SK-N-SH (cell line): Measurements from ENCODE around the gene OR6K3. TPM values are rescaled to one million over a fixed set of nuclear protein-coding genes. Genes with fewer than 3 reads are reported as not detected.

ENCODE experiments used
- CTCF ChIA-PET: fragments of 300-600, 350-600 bp; formaldehyde crosslinking; extraction: SDS; loops from one replicate; lab custom pipeline; 2021; lab: Yijun Ruan, JAX
- POLR2A ChIA-PET: fragments of 350-600 bp; sonication (Branson Sonifier 250); formaldehyde crosslinking; extraction: SDS; loops from one replicate; lab custom pipeline; 2020; ENCODE audit warnings: antibody characterized with exemption, inconsistent platforms; lab: Yijun Ruan, JAX
- DNase-seq: peaks from one replicate; pipeline ENCODE4 v3.0.0; 2012
- H2AFZ ChIP-seq: fragments of 200-600 bp; sonication (generic); 2 replicates; pipeline ENCODE4 v1.8.1; 2016; ENCODE audit warnings: antibody characterized with exemption, mild to moderate bottlenecking, low read depth
- H3F3A ChIP-seq: fragments of 200-600 bp; sonication (generic); replicated peaks from 2 replicates; pipeline ENCODE3; 2016; ENCODE audit warnings: antibody characterized with exemption, mild to moderate bottlenecking; ENCODE audit not compliant: insufficient read depth
- H3K27ac ChIP-seq, 2 experiments: fragments of 200-500 bp in 1 of 2; fragments of 200-600 bp in 1 of 2; sonication (Bioruptor generic) in 1 of 2; sonication (generic), shearing (Covaris generic) in 1 of 2; 2 replicates each; pipeline versions ENCODE4 v1.5.1 to v1.6.1; 2014 to 2016; ENCODE audit warnings: low read depth in 2 of 2, inconsistent platforms in 1 of 2, low read length in 1 of 2, mild to moderate bottlenecking in 1 of 2, mixed read lengths in 1 of 2
- H3K27me3 ChIP-seq: fragments of 200-600 bp; sonication (generic), shearing (Covaris generic); 2 replicates; pipeline ENCODE4 v1.6.1; 2016; ENCODE audit warnings: mixed run types; ENCODE audit not compliant: insufficient read depth
- H3K36me3 ChIP-seq, 2 experiments: fragments of 200-500 bp in 1 of 2; fragments of 200-600 bp in 1 of 2; sonication (Bioruptor generic) in 1 of 2; sonication (generic) in 1 of 2; replicated peaks in 1 of 2; 2 replicates each; pipeline versions ENCODE3 to v1.5.1; 2014 to 2016; ENCODE audit warnings: low read length in 1 of 2, mild to moderate bottlenecking in 1 of 2; ENCODE audit not compliant: insufficient read depth in 2 of 2, control insufficient read depth in 1 of 2
- H3K4me1 ChIP-seq, 2 experiments: fragments of 200-500 bp in 1 of 2; fragments of 200-600 bp in 1 of 2; sonication (Bioruptor generic) in 1 of 2; sonication (generic), shearing (Covaris generic) in 1 of 2; 2 replicates each; pipeline versions ENCODE4 v1.5.1 to v1.6.1; 2014 to 2016; ENCODE audit warnings: low read depth in 1 of 2, low read length in 1 of 2, mixed run types in 1 of 2; ENCODE audit not compliant: insufficient read depth in 2 of 2, control insufficient read depth in 1 of 2
- H3K4me2 ChIP-seq: fragments of 200-600 bp; sonication (generic), shearing (Covaris generic); 2 replicates; pipeline ENCODE4 v1.6.1; 2017; ENCODE audit warnings: mixed run types
- H3K4me3 ChIP-seq, 2 experiments: fragments of 200-500 bp in 1 of 2; fragments of 200-600 bp in 1 of 2; sonication (Bioruptor generic) in 1 of 2; sonication (generic), shearing (Covaris generic) in 1 of 2; 2 replicates each; pipeline versions ENCODE4 v1.5.1 to v1.8.1; 2014 to 2016; ENCODE audit warnings: low read depth in 2 of 2, inconsistent platforms in 1 of 2, low read length in 1 of 2, mild to moderate bottlenecking in 1 of 2, mixed read lengths in 1 of 2, moderate library complexity in 1 of 2
- H3K79me2 ChIP-seq: fragments of 200-600 bp; sonication (generic); 2 replicates; pipeline ENCODE4 v1.8.1; 2017; ENCODE audit warnings: mild to moderate bottlenecking; ENCODE audit not compliant: insufficient read depth
- H3K9ac ChIP-seq: fragments of 200-600 bp; sonication (generic); 2 replicates; pipeline ENCODE4 v1.6.1; 2017; ENCODE audit warnings: mixed run types
- H3K9me2 ChIP-seq: fragments of 200-600 bp; sonication (generic); 2 replicates; pipeline ENCODE4 v1.6.1; 2017; ENCODE audit warnings: mixed run types
- H3K9me3 ChIP-seq: fragments of 200-600 bp; sonication (generic); 2 replicates; pipeline ENCODE4 v1.6.1; 2017; ENCODE audit warnings: mixed run types, mild to moderate bottlenecking, moderate library complexity
- H4K20me1 ChIP-seq: fragments of 200-600 bp; sonication (generic); 2 replicates; pipeline ENCODE4 v1.6.1; 2017; ENCODE audit warnings: mild to moderate bottlenecking, mixed run types; ENCODE audit not compliant: insufficient read depth
- CHD2 ChIP-seq: fragments of 150-350 bp; IDR thresholded peaks from 2 replicates; pipeline ENCODE4 v1.6.1; 2018; ENCODE audit warnings: low read length; ENCODE audit not compliant: partially characterized antibody
- FOSL2 ChIP-seq: IDR thresholded peaks from 2 replicates; pipeline ENCODE4 v1.4.0; 2012; ENCODE audit warnings: low read depth, mild to moderate bottlenecking, moderate library complexity, borderline replicate concordance
- FOXJ3 ChIP-seq: sonication (generic); formaldehyde crosslinking; IDR thresholded peaks from 2 replicates; pipeline ENCODE4 v1.5.1; 2020; ENCODE audit warnings: mild to moderate bottlenecking, missing genetic modification reagents
- FOXM1 ChIP-seq: IDR thresholded peaks from 2 replicates; pipeline ENCODE4 v1.4.0; 2012; ENCODE audit warnings: low read depth, mild to moderate bottlenecking
- GABPA ChIP-seq: IDR thresholded peaks from 2 replicates; pipeline ENCODE4 v1.4.0; 2012; ENCODE audit warnings: low read depth, mild to moderate bottlenecking
- GATA2 ChIP-seq: sonication (generic); formaldehyde crosslinking; IDR thresholded peaks from 2 replicates; pipeline ENCODE4 v1.5.0; 2020; ENCODE audit warnings: mild to moderate bottlenecking, missing genetic modification reagents
- JUND ChIP-seq: IDR thresholded peaks from 2 replicates; pipeline ENCODE4 v1.4.0; 2012
- MEF2A ChIP-seq: IDR thresholded peaks from 2 replicates; pipeline ENCODE4 v1.4.0; 2012; ENCODE audit warnings: low read depth, borderline replicate concordance
- MXI1 ChIP-seq: IDR thresholded peaks from 2 replicates; pipeline ENCODE4 v1.6.1; 2012; ENCODE audit warnings: mild to moderate bottlenecking, low read depth, low read length, improper control_type of control experiment
- NRF1 ChIP-seq: IDR thresholded peaks from 2 replicates; pipeline ENCODE4 v1.6.1; 2012; ENCODE audit warnings: low read depth, mild to moderate bottlenecking, low read length
- RAD21 ChIP-seq: IDR thresholded peaks from 2 replicates; pipeline ENCODE4 v1.6.1; 2012; ENCODE audit warnings: mild to moderate bottlenecking, low read length
- RFX5 ChIP-seq: IDR thresholded peaks from 2 replicates; pipeline ENCODE4 v1.6.1; 2012; ENCODE audit warnings: mild to moderate bottlenecking, improper control_type of control experiment, low read length
- SIN3A ChIP-seq: IDR thresholded peaks from 2 replicates; pipeline ENCODE4 v1.6.1; 2012; ENCODE audit warnings: low read depth, mild to moderate bottlenecking, low read length, moderate library complexity, borderline replicate concordance
- SMC3 ChIP-seq: IDR thresholded peaks from 2 replicates; pipeline ENCODE4 v1.6.1; 2012; ENCODE audit warnings: low read depth, low read length, improper control_type of control experiment
- TAF1 ChIP-seq: IDR thresholded peaks from 2 replicates; pipeline ENCODE4 v1.6.1; 2012; ENCODE audit warnings: low read depth, mild to moderate bottlenecking, low read length, moderate library complexity, borderline replicate concordance
- WGBS: methylation state at CpG from one replicate; pipeline ENCODE4 v1.1.6; 2017; ENCODE audit warnings: low lambda C conversion rate; 5-methylcytosine and 5-hydroxymethylcytosine counted together
- polyA plus RNA-seq, 3 experiments: library from polyadenylated mRNA; depleted of rRNA; stranded (reverse); fragments of >200 nt; gene quantifications; 2 replicates each; pipeline ENCODE4 v1.2.3, GENCODE V29; 2012
- TF ChIP-seq, protein P1 (sequence below): fragments of 150-350 bp; IDR thresholded peaks from 2 replicates; pipeline ENCODE4 v1.6.1; 2017; ENCODE audit warnings: antibody characterized with exemption, low read length, low read depth, borderline replicate concordance
- TF ChIP-seq, protein P2 (sequence below): IDR thresholded peaks from 2 replicates; pipeline ENCODE4 v1.4.0; 2012; ENCODE audit warnings: low read depth
- TF ChIP-seq, protein P3 (sequence below): fragments of 200-600 bp; sonication (generic); IDR thresholded peaks from 2 replicates; pipeline ENCODE4 v1.6.1; 2017; ENCODE audit warnings: antibody characterized with exemption, mild to moderate bottlenecking, moderate library complexity
- TF ChIP-seq, protein P4 (sequence below): IDR thresholded peaks from 2 replicates; pipeline ENCODE4 v1.4.0; 2012; ENCODE audit warnings: low read depth, borderline replicate concordance
- TF ChIP-seq, protein P5 (sequence below): IDR thresholded peaks from 2 replicates; pipeline ENCODE4; 2012

OR6K3 gene
- polyA plus RNA-seq, 1 of the 3 experiments (the other 2 are of a cell fraction): not detected

DNA sequence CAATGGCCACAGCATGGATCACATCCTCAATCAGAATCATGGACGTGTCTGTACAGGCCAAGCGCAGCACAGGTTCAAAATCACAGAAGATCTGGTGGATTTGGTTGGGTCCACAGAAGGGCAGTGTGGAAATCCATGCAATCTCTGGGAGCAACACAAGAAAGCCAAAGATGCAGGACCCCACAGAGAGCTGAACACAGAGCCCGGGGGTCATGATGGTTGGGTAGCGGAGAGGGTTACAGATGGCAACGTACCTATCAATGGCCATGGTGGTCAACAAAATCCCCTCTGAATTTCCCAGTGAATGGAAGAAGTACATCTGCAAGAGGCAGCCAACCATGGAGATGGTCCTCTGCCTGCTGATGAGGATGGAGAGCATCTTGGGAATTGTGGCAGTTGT is 3.9 kb upstream of the OR6K3 start:
- Histone ChIP-seq H3K36me3 (no peaks in the 10 kb centered on the region), H3K27ac (no peak overlapping the region), H4K20me1 (no peaks in the 10 kb centered on the region), H3K27me3 (peaks cover 10% of the 10 kb centered on the region), H3K4me1 (no peaks in the 10 kb centered on the region), H3K9ac (no peak overlapping the region), H3K9me3 (no peaks in the 10 kb centered on the region), H3K4me2 (no peak overlapping the region), H3K4me3 (no peak overlapping the region), H3F3A (no peaks in the 10 kb centered on the region), H2AFZ (no peak overlapping the region), H3K9me2 (no peaks in the 10 kb centered on the region), H3K79me2 (no peaks in the 10 kb centered on the region)
- ChIA-PET POLR2A (no interaction called here), CTCF (no interaction called here)
- no peak for TF ChIP-seq GATA2 (CRISPR knock-in tag)
- TF ChIP-seq, protein P1, sequence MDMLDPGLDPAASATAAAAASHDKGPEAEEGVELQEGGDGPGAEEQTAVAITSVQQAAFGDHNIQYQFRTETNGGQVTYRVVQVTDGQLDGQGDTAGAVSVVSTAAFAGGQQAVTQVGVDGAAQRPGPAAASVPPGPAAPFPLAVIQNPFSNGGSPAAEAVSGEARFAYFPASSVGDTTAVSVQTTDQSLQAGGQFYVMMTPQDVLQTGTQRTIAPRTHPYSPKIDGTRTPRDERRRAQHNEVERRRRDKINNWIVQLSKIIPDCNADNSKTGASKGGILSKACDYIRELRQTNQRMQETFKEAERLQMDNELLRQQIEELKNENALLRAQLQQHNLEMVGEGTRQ: no peak
- TF ChIP-seq MXI1: no peak
- TF ChIP-seq, protein P2, sequence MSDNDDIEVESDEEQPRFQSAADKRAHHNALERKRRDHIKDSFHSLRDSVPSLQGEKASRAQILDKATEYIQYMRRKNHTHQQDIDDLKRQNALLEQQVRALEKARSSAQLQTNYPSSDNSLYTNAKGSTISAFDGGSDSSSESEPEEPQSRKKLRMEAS: no peak
- no peak for TF ChIP-seq MEF2A
- TF ChIP-seq SIN3A: no peak
- no peak for TF ChIP-seq FOSL2
- no peak for TF ChIP-seq FOXJ3 (CRISPR knock-in tag)
- TF ChIP-seq TAF1: no peak
- no peak for TF ChIP-seq CHD2
- no peak for TF ChIP-seq RAD21
- no peak for TF ChIP-seq NRF1
- TF ChIP-seq JUND: no peak
- TF ChIP-seq, protein P3, sequence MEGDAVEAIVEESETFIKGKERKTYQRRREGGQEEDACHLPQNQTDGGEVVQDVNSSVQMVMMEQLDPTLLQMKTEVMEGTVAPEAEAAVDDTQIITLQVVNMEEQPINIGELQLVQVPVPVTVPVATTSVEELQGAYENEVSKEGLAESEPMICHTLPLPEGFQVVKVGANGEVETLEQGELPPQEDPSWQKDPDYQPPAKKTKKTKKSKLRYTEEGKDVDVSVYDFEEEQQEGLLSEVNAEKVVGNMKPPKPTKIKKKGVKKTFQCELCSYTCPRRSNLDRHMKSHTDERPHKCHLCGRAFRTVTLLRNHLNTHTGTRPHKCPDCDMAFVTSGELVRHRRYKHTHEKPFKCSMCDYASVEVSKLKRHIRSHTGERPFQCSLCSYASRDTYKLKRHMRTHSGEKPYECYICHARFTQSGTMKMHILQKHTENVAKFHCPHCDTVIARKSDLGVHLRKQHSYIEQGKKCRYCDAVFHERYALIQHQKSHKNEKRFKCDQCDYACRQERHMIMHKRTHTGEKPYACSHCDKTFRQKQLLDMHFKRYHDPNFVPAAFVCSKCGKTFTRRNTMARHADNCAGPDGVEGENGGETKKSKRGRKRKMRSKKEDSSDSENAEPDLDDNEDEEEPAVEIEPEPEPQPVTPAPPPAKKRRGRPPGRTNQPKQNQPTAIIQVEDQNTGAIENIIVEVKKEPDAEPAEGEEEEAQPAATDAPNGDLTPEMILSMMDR: no peak
- DNase-seq: no peak
- WGBS: 10% methylated on average over 5 of the region's 5 CpGs

DNA sequence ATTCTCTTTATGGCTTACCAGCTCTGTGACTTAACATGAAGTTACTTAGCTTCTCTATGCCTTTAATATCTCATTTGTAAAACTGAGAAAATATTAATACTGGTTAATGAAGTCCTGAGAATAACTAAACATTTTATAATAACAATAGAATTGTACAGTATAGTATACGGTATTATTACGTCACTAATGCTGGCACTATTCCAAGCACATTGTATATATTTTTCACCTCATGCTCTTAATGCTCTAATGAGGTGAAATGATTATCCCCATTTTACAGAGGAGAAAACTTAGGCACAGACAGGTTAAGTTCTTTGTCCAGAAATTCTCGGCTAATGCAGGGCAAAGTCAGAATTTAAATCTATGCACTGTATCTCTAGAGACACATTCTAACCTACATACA is 856 bp downstream of the OR6K3 start:
- no peak overlapping the region for H3K4me3 ChIP-seq
- H3K9me2 ChIP-seq: no peaks in the 10 kb centered on the region

More for the DNA sequence above, 856 bp downstream of the OR6K3 start:
- TF ChIP-seq MEF2A: no peak
- TF ChIP-seq JUND: no peak
- no peak for TF ChIP-seq GABPA
- TF ChIP-seq FOXM1: no peak
- TF ChIP-seq, protein P4, sequence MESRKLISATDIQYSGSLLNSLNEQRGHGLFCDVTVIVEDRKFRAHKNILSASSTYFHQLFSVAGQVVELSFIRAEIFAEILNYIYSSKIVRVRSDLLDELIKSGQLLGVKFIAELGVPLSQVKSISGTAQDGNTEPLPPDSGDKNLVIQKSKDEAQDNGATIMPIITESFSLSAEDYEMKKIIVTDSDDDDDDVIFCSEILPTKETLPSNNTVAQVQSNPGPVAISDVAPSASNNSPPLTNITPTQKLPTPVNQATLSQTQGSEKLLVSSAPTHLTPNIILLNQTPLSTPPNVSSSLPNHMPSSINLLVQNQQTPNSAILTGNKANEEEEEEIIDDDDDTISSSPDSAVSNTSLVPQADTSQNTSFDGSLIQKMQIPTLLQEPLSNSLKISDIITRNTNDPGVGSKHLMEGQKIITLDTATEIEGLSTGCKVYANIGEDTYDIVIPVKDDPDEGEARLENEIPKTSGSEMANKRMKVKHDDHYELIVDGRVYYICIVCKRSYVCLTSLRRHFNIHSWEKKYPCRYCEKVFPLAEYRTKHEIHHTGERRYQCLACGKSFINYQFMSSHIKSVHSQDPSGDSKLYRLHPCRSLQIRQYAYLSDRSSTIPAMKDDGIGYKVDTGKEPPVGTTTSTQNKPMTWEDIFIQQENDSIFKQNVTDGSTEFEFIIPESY: no peak
- no peak for TF ChIP-seq SMC3
- no peak for TF ChIP-seq RFX5
- TF ChIP-seq GATA2 (CRISPR knock-in tag): no peak
- TF ChIP-seq SIN3A: no peak
- no peak for TF ChIP-seq TAF1
- TF ChIP-seq, protein P1: no peak
- TF ChIP-seq, protein P5, sequence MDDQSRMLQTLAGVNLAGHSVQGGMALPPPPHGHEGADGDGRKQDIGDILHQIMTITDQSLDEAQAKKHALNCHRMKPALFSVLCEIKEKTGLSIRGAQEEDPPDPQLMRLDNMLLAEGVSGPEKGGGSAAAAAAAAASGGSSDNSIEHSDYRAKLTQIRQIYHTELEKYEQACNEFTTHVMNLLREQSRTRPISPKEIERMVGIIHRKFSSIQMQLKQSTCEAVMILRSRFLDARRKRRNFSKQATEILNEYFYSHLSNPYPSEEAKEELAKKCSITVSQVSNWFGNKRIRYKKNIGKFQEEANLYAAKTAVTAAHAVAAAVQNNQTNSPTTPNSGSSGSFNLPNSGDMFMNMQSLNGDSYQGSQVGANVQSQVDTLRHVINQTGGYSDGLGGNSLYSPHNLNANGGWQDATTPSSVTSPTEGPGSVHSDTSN: no peak
- TF ChIP-seq, protein P2: no peak
- no peaks in the 10 kb centered on the region for H3K9me3 ChIP-seq
- POLR2A ChIA-PET: no interaction called here
- no peak overlapping the region for H3K4me2 ChIP-seq
- no peaks in the 10 kb centered on the region for H3K4me1 ChIP-seq
- no peaks in the 10 kb centered on the region for H3K79me2 ChIP-seq
- H3K27me3 ChIP-seq: peaks cover 8% of the 10 kb centered on the region
- H3K27ac ChIP-seq: no peak overlapping the region
- no peak overlapping the region for H3K9ac ChIP-seq
- no peak overlapping the region for H2AFZ ChIP-seq
- H4K20me1 ChIP-seq: no peaks in the 10 kb centered on the region
- H3K36me3 ChIP-seq: no peaks in the 10 kb centered on the region
- CTCF ChIA-PET: no interaction called here
- no peaks in the 10 kb centered on the region for H3F3A ChIP-seq
- DNase-seq: no peak
- 2% methylated on average over 3 of the region's 3 CpGs for WGBS
